K562 (cell line): ENCODE data around the gene GUK1.

Source experiments
- CHD4 ChIP-seq: fragments of 200-600 bp; sonication (generic); IDR thresholded peaks from 3 replicates; pipeline ENCODE4 v1.6.1; 2012; ENCODE audit warnings: low read depth, mild to moderate bottlenecking, mixed read lengths, low read length, inconsistent platforms; ENCODE audit not compliant: insufficient read depth, insufficient replicate concordance, poor library complexity, severe bottlenecking
- RBM15 ChIP-seq: fragments of 200-400 bp; formaldehyde crosslinking; IDR thresholded peaks from 2 replicates; pipeline ENCODE4 v1.6.1; 2018; ENCODE audit warnings: mild to moderate bottlenecking, low read length, moderate library complexity; ENCODE audit not compliant: insufficient read depth
- SIN3A ChIP-seq, 2 experiments: fragments of 150-350 bp in 1 of 2; IDR thresholded peaks; 2 replicates each; pipeline ENCODE4 v1.6.1; 2011 to 2016; ENCODE audit warnings: borderline replicate concordance in 2 of 2, low read depth in 2 of 2, low read length in 2 of 2, mild to moderate bottlenecking in 2 of 2, moderate library complexity in 2 of 2; ENCODE audit not compliant: control insufficient read depth in 1 of 2
- ZNF3 ChIP-seq: fragments of 250-450 bp; sonication (Bioruptor Pico); IDR thresholded peaks from 2 replicates; pipeline ENCODE4 v1.5.0; 2021; ENCODE audit warnings: mild to moderate bottlenecking, moderate library complexity
- TF ChIP-seq, protein P1 (sequence below), 3 experiments: IDR thresholded peaks in 2 of 3; conservative IDR thresholded peaks in 1 of 3; 2 replicates each; pipeline ENCODE4 v1.5.1; 2011 to 2012; ENCODE audit warnings: low read length in 3 of 3, mild to moderate bottlenecking in 3 of 3, control low read depth in 2 of 3, improper control_type of control experiment in 1 of 3, inconsistent platforms in 1 of 3, low read depth in 1 of 3, mixed read lengths in 1 of 3, moderate library complexity in 1 of 3; ENCODE audit not compliant: insufficient read depth in 2 of 3

DNA sequence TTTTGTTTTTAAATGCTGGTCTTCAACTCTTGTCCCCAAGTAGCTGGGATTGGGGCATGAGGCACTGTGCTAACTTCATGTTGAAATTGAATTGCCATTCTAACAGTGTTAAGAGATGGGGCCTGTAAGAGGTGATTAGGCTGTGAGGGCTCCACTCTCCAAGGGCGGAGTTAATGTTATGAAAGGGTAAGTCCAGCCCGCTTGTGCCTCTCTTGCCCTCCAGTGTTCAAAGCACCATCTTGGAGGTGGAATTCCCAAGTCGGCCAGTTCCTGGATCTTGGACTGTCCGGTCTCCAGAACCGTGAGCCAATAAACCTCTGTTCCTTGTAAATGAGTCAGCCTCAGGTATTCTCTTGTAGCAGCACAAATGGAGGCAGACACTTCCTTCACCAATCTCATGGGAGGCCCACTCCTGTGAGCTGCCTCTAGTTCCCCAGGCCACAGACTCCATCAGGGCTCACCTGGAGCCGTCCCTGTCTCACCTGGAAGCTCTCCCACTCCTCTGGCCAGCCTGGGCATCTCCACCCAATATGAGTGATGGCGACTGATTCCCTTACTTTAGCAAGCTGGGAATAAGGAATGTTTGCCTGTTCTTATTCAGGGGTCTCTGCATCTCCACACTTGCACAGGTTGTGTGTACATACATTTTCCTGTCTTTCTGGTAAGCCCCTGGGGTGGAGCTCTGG, 41.0 kb downstream of the GUK1 start:
- TF ChIP-seq CHD4 (no peak), RBM15 (no peak), SIN3A (IDR thresholded peaks at IDR 0.05; ENCODE audit: borderline replicate concordance in 2 of 2, control insufficient read depth in 1 of 2, low read depth in 2 of 2, low read length in 2 of 2) (no peak), ZNF3 (CRISPR knock-in tag) (no peak)
- TF ChIP-seq, protein P1, sequence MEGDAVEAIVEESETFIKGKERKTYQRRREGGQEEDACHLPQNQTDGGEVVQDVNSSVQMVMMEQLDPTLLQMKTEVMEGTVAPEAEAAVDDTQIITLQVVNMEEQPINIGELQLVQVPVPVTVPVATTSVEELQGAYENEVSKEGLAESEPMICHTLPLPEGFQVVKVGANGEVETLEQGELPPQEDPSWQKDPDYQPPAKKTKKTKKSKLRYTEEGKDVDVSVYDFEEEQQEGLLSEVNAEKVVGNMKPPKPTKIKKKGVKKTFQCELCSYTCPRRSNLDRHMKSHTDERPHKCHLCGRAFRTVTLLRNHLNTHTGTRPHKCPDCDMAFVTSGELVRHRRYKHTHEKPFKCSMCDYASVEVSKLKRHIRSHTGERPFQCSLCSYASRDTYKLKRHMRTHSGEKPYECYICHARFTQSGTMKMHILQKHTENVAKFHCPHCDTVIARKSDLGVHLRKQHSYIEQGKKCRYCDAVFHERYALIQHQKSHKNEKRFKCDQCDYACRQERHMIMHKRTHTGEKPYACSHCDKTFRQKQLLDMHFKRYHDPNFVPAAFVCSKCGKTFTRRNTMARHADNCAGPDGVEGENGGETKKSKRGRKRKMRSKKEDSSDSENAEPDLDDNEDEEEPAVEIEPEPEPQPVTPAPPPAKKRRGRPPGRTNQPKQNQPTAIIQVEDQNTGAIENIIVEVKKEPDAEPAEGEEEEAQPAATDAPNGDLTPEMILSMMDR (IDR thresholded peaks at IDR 0.05 in 2 of 3, conservative IDR thresholded peaks at IDR 0.05 in 1 of 3; ENCODE audit: insufficient read depth in 2 of 3, low read depth in 1 of 3, low read length in 3 of 3): no peak
